Measurements from ENCODE around the gene KATNAL2.

The KATNAL2 gene

DNA sequence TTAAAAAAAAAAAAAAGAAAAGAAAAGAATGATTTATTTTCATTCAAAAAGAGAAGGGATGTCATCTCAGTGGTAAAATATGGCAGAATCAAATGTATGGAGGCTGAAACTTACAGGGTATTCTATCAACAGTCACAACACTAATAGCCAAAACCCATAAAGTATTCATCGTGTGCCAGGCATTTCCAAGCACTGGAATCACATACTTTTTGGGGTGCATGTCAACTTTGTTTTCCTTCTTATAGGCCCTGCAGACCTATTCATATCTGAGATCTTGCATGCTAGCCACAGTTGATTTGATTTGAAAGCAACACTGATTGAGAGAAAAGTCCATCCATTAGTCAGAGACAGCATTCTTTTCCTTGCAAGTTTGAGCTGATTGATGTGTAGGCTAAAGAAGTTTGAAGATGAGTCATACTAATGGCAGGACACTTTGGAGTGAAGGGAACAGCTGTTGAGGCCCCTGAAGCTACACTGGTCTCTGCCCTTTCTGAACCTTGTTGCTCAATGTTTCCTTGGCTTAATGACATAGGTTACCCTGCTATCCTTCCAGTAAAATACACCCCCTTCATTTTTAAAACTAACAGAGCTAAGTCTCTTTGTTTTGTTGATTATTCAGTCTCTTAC lies 22.0 kb downstream of the KATNAL2 start:
- Histone ChIP-seq H3K23ac (ENCODE audit: low read depth, low read length, poor library complexity) (no peak overlapping the region), H2BK15ac (ENCODE audit: low read length) (no peak overlapping the region), H3K79me1 (ENCODE audit: low read depth, low read length) (no peaks in the 10 kb centered on the region), H3K4me3 (ENCODE audit: low read length in 2 of 2) (no peak overlapping the region), H4K91ac (ENCODE audit: low read depth, low read length, poor library complexity) (no peak overlapping the region), H3K36me3 (replicated peaks in 1 of 2; ENCODE audit: control insufficient read depth in 2 of 2, insufficient read depth in 2 of 2, low read length in 2 of 2) (no peaks in the 10 kb centered on the region), H2BK120ac (ENCODE audit: low read depth, low read length) (no peak overlapping the region), H3K4ac (ENCODE audit: low read length) (no peak overlapping the region), H3K4me2 (ENCODE audit: insufficient read depth, low read length, poor library complexity, severe bottlenecking) (no peak overlapping the region), H3K14ac (ENCODE audit: low read length) (no peak overlapping the region), H2BK12ac (ENCODE audit: low read length) (no peak overlapping the region), H2AFZ (ENCODE audit: low read length) (no peak overlapping the region), H2AK5ac (ENCODE audit: low read depth, low read length) (no peak overlapping the region), H3K4me1 (ENCODE audit: control insufficient read depth in 2 of 2, insufficient read depth in 1 of 2, low read depth in 1 of 2, low read length in 2 of 2) (peaks cover 0 to 8% of the 10 kb centered on the region in 2 donors), H3K18ac (ENCODE audit: low read length) (no peak overlapping the region), H4K8ac (ENCODE audit: low read depth, low read length) (no peak overlapping the region), H3K27me3 (ENCODE audit: control insufficient read depth in 3 of 3, insufficient read depth in 3 of 3, low read depth in 1 of 3, low read length in 3 of 3) (no peaks in the 10 kb centered on the region), H2BK5ac (ENCODE audit: low read length) (no peak overlapping the region), H3K9ac (ENCODE audit: low read depth, low read length, poor library complexity) (no peak overlapping the region), H3K27ac (replicated peaks; ENCODE audit: low read length) (no peak overlapping the region), H3K9me3 (replicated peaks in 1 of 2; ENCODE audit: control insufficient read depth in 2 of 2, insufficient read depth in 1 of 2, low read depth in 1 of 2, low read length in 2 of 2) (no peaks in the 10 kb centered on the region)
- DNase-seq (ENCODE audit: low spot score) = no peak
- WGBS, 2 donors (ENCODE audit: extremely low coverage in 2 of 2, insufficient read length in 2 of 2, insufficient replicate concordance in 1 of 2) = no CpG with 5 or more reads among the region's 1 CpG

DNA sequence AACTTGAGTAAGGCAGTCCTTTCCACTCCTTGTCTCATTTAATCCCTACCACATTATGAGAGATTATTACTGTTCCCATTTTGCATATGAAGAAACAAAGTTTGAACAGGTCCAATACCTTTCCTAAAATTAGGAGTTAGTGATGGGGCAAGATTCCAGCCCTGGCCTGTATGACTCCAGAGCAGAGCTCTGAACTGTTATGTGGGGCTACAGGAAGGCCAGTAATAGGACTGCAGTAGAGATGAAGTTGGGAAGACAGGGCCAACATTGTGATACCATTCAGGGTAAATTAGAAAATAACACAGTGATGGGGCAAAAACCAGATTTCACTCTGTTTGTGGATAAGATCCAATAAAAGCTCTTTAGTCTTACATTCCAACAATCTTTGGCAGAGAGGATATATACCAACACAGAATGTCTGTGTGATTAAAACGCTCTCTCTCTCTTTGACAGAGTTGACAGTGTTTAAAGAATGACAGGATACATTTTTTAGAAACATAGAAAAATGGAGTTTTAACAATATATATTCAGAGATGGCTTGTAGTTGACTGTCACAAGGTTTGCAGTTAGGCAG lies 22.7 kb downstream of the KATNAL2 start:
- no peak overlapping the region for H3K4me2 ChIP-seq (ENCODE audit: insufficient read depth, low read length, poor library complexity, severe bottlenecking)
- H2AFZ ChIP-seq (ENCODE audit: low read length) = no peak overlapping the region
- H4K91ac ChIP-seq (ENCODE audit: low read depth, low read length, poor library complexity) = no peak overlapping the region
- H3K4me1 ChIP-seq (ENCODE audit: control insufficient read depth in 2 of 2, insufficient read depth in 1 of 2, low read depth in 1 of 2, low read length in 2 of 2) = peaks cover 0 to 8% of the 10 kb centered on the region in 2 donors
- no peak overlapping the region for H2BK15ac ChIP-seq (ENCODE audit: low read length)
- no peaks in the 10 kb centered on the region for H3K27me3 ChIP-seq (ENCODE audit: control insufficient read depth in 3 of 3, insufficient read depth in 3 of 3, low read depth in 1 of 3, low read length in 3 of 3)
- no peak overlapping the region for H2BK120ac ChIP-seq (ENCODE audit: low read depth, low read length)
- H3K9ac ChIP-seq (ENCODE audit: low read depth, low read length, poor library complexity) = no peak overlapping the region
- no CpG with 5 or more reads among the region's 1 CpG for WGBS, 2 donors (ENCODE audit: extremely low coverage in 2 of 2, insufficient read length in 2 of 2, insufficient replicate concordance in 1 of 2)
- no peaks in the 10 kb centered on the region for H3K79me1 ChIP-seq (ENCODE audit: low read depth, low read length)
- H4K8ac ChIP-seq (ENCODE audit: low read depth, low read length) = no peak overlapping the region
- H3K18ac ChIP-seq (ENCODE audit: low read length) = no peak overlapping the region
- no peak overlapping the region for H2AK5ac ChIP-seq (ENCODE audit: low read depth, low read length)
- no peak overlapping the region for H3K4me3 ChIP-seq (ENCODE audit: low read length in 2 of 2)
- no peaks in the 10 kb centered on the region for H3K36me3 ChIP-seq (replicated peaks in 1 of 2; ENCODE audit: control insufficient read depth in 2 of 2, insufficient read depth in 2 of 2, low read length in 2 of 2)
- no peak overlapping the region for H3K27ac ChIP-seq (replicated peaks; ENCODE audit: low read length)
- H3K23ac ChIP-seq (ENCODE audit: low read depth, low read length, poor library complexity) = no peak overlapping the region
- H2BK12ac ChIP-seq (ENCODE audit: low read length) = no peak overlapping the region
- H3K9me3 ChIP-seq (replicated peaks in 1 of 2; ENCODE audit: control insufficient read depth in 2 of 2, insufficient read depth in 1 of 2, low read depth in 1 of 2, low read length in 2 of 2) = no peaks in the 10 kb centered on the region
- no peak overlapping the region for H2BK5ac ChIP-seq (ENCODE audit: low read length)
- no peak for DNase-seq (ENCODE audit: low spot score)
- H3K4ac ChIP-seq (ENCODE audit: low read length) = no peak overlapping the region
- H3K14ac ChIP-seq (ENCODE audit: low read length) = no peak overlapping the region

GRCh38 chr18:46942646-46943045 lies 25.2 kb downstream of the KATNAL2 start:
- H2AFZ ChIP-seq (ENCODE audit: low read length) = no peak overlapping the region
- no peak overlapping the region for H2BK5ac ChIP-seq (ENCODE audit: low read length)
- peaks cover 3 to 8% of the 10 kb centered on the region in 2 donors for H3K4me1 ChIP-seq (ENCODE audit: control insufficient read depth in 2 of 2, insufficient read depth in 1 of 2, low read depth in 1 of 2, low read length in 2 of 2)
- H3K27me3 ChIP-seq (ENCODE audit: control insufficient read depth in 3 of 3, insufficient read depth in 3 of 3, low read depth in 1 of 3, low read length in 3 of 3) = peaks cover 0 to 3% (median 0%) of the 10 kb centered on the region in 3 experiments
- no peaks in the 10 kb centered on the region for H3K36me3 ChIP-seq (replicated peaks in 1 of 2; ENCODE audit: control insufficient read depth in 2 of 2, insufficient read depth in 2 of 2, low read length in 2 of 2)
- no peaks in the 10 kb centered on the region for H3K79me1 ChIP-seq (ENCODE audit: low read depth, low read length)
- H3K4me2 ChIP-seq (ENCODE audit: insufficient read depth, low read length, poor library complexity, severe bottlenecking) = no peak overlapping the region
- no peak overlapping the region for H2BK120ac ChIP-seq (ENCODE audit: low read depth, low read length)
- no peak overlapping the region for H3K9ac ChIP-seq (ENCODE audit: low read depth, low read length, poor library complexity)
- no peak overlapping the region for H4K91ac ChIP-seq (ENCODE audit: low read depth, low read length, poor library complexity)
- no peak overlapping the region for H2AK5ac ChIP-seq (ENCODE audit: low read depth, low read length)
- no peak overlapping the region for H2BK15ac ChIP-seq (ENCODE audit: low read length)
- H3K18ac ChIP-seq (ENCODE audit: low read length) = no peak overlapping the region
- H3K4me3 ChIP-seq (ENCODE audit: low read length in 2 of 2) = no peak overlapping the region
- H3K14ac ChIP-seq (ENCODE audit: low read length) = no peak overlapping the region
- H3K9me3 ChIP-seq (replicated peaks in 1 of 2; ENCODE audit: control insufficient read depth in 2 of 2, insufficient read depth in 1 of 2, low read depth in 1 of 2, low read length in 2 of 2) = no peaks in the 10 kb centered on the region
- no peak overlapping the region for H3K23ac ChIP-seq (ENCODE audit: low read depth, low read length, poor library complexity)
- H2BK12ac ChIP-seq (ENCODE audit: low read length) = no peak overlapping the region
- H3K4ac ChIP-seq (ENCODE audit: low read length) = no peak overlapping the region
- H3K27ac ChIP-seq (replicated peaks; ENCODE audit: low read length) = no peak overlapping the region
- DNase-seq (ENCODE audit: low spot score) = no peak
- no CpG with 5 or more reads among the region's 2 CpGs for WGBS, 2 donors (ENCODE audit: extremely low coverage in 2 of 2, insufficient read length in 2 of 2, insufficient replicate concordance in 1 of 2)
- no peak overlapping the region for H4K8ac ChIP-seq (ENCODE audit: low read depth, low read length)

GRCh38 chr18:46946656-46947282 lies 29.4 kb downstream of the KATNAL2 start:
- no peaks in the 10 kb centered on the region for H3K36me3 ChIP-seq (replicated peaks in 1 of 2; ENCODE audit: control insufficient read depth in 2 of 2, insufficient read depth in 2 of 2, low read length in 2 of 2)
- H3K27me3 ChIP-seq (ENCODE audit: control insufficient read depth in 3 of 3, insufficient read depth in 3 of 3, low read depth in 1 of 3, low read length in 3 of 3) = peaks cover 0 to 3% (median 0%) of the 10 kb centered on the region in 3 experiments
- no peak overlapping the region for H2BK5ac ChIP-seq (ENCODE audit: low read length)
- H3K9me3 ChIP-seq (replicated peaks in 1 of 2; ENCODE audit: control insufficient read depth in 2 of 2, insufficient read depth in 1 of 2, low read depth in 1 of 2, low read length in 2 of 2) = no peaks in the 10 kb centered on the region
- no peak overlapping the region for H2BK120ac ChIP-seq (ENCODE audit: low read depth, low read length)
- H3K14ac ChIP-seq (ENCODE audit: low read length) = no peak overlapping the region
- peak overlapping the region; percentile 54 for H3K4me2 ChIP-seq (ENCODE audit: insufficient read depth, low read length, poor library complexity, severe bottlenecking)
- peaks cover 0 to 3% of the 10 kb centered on the region in 2 donors for H3K4me1 ChIP-seq (ENCODE audit: control insufficient read depth in 2 of 2, insufficient read depth in 1 of 2, low read depth in 1 of 2, low read length in 2 of 2)
- H2AK5ac ChIP-seq (ENCODE audit: low read depth, low read length) = no peak overlapping the region
- H3K23ac ChIP-seq (ENCODE audit: low read depth, low read length, poor library complexity) = no peak overlapping the region
- peak overlapping the region; percentile 58 to 84 for H3K4me3 ChIP-seq (ENCODE audit: low read length in 2 of 2)
- peak overlapping the region; percentile 90 for H2AFZ ChIP-seq (ENCODE audit: low read length)
- no peak overlapping the region for H3K18ac ChIP-seq (ENCODE audit: low read length)
- H3K9ac ChIP-seq (ENCODE audit: low read depth, low read length, poor library complexity) = no peak overlapping the region
- no peak overlapping the region for H3K27ac ChIP-seq (replicated peaks; ENCODE audit: low read length)
- no peak overlapping the region for H4K91ac ChIP-seq (ENCODE audit: low read depth, low read length, poor library complexity)
- H3K4ac ChIP-seq (ENCODE audit: low read length) = no peak overlapping the region
- H4K8ac ChIP-seq (ENCODE audit: low read depth, low read length) = no peak overlapping the region
- WGBS, 2 donors (ENCODE audit: extremely low coverage in 2 of 2, insufficient read length in 2 of 2, insufficient replicate concordance in 1 of 2) = no CpG with 5 or more reads among the region's 32 CpGs
- no peaks in the 10 kb centered on the region for H3K79me1 ChIP-seq (ENCODE audit: low read depth, low read length)
- DNase-seq (ENCODE audit: low spot score) = peak; percentile 90
- no peak overlapping the region for H2BK15ac ChIP-seq (ENCODE audit: low read length)
- no peak overlapping the region for H2BK12ac ChIP-seq (ENCODE audit: low read length)

Measured in neuronal stem cell (in vitro differentiated cells).